Caco-2 (cell line): Measurements from ENCODE around the gene EBF3. TPM values are rescaled to one million over a fixed set of nuclear protein-coding genes. Genes with fewer than 3 reads are reported as not detected.

Experiments used
- BruUV-seq: library from RNA; stranded (reverse); fragments of 400-500 nt; replicated peaks from 2 replicates; lab custom pipeline; 2021; lab: Mats Ljungman, UMichigan
- CTCF ChIA-PET: fragments of 300-600 bp; sonication (Branson Sonifier 250); formaldehyde crosslinking; loops from one replicate; lab custom pipeline; 2022; ENCODE audit warnings: antibody characterized with exemption; lab: Charles Lee
- POLR2A ChIA-PET: fragments of 300-600 bp; sonication (Branson Sonifier 250); formaldehyde crosslinking; loops from one replicate; lab custom pipeline; 2022; ENCODE audit warnings: antibody characterized with exemption; lab: Charles Lee
- DNase-seq, 2 experiments: peaks; one replicate each; pipeline versions ENCODE4 v3.0.0 to v3.0.0-alpha.2; 2020 to 2022
- H3K27me3 ChIP-seq: replicated peaks from 2 replicates; pipeline ENCODE4 v1.6.0; 2011; ENCODE audit warnings: low read length; ENCODE audit not compliant: control insufficient read depth, insufficient read depth
- H3K36me3 ChIP-seq: 2 replicates; pipeline ENCODE4 v1.5.1; 2011; ENCODE audit warnings: low read length; ENCODE audit not compliant: control insufficient read depth, insufficient read depth
- H3K4me1 ChIP-seq: fragments of 250-450 bp; sonication (Bioruptor Pico); 2 replicates; pipeline ENCODE4 v1.5.1; 2020; ENCODE audit warnings: mild to moderate bottlenecking
- H3K4me3 ChIP-seq: 2 replicates; pipeline ENCODE4 v1.5.1; 2011; ENCODE audit warnings: low read depth, mild to moderate bottlenecking, control low read depth, low read length
- H3K9me3 ChIP-seq: fragments of 250-450 bp; sonication (Bioruptor Pico); 2 replicates; pipeline ENCODE4 v1.5.1; 2020; ENCODE audit warnings: mild to moderate bottlenecking, moderate library complexity
- H3K27ac Mint-ChIP-seq: one replicate; pipeline ENCODE4 v1.8.0; 2022; ENCODE audit warnings: mixed read lengths; ENCODE audit not compliant: unreplicated experiment
- H3K27me3 Mint-ChIP-seq: one replicate; pipeline ENCODE4 v1.8.0; 2022; ENCODE audit warnings: mixed read lengths; ENCODE audit not compliant: insufficient read depth, unreplicated experiment
- H3K36me3 Mint-ChIP-seq: one replicate; pipeline ENCODE4 v1.8.0; 2022; ENCODE audit warnings: mild to moderate bottlenecking, mixed read lengths; ENCODE audit not compliant: insufficient read depth, unreplicated experiment
- H3K4me1 Mint-ChIP-seq: one replicate; pipeline ENCODE4 v1.8.0; 2022; ENCODE audit warnings: low read depth, mixed read lengths; ENCODE audit not compliant: unreplicated experiment
- H3K4me3 Mint-ChIP-seq: one replicate; pipeline ENCODE4 v1.8.0; 2022; ENCODE audit warnings: mild to moderate bottlenecking, moderate library complexity, mixed read lengths; ENCODE audit not compliant: unreplicated experiment
- H3K9me3 Mint-ChIP-seq: one replicate; pipeline ENCODE4 v1.8.0; 2022; ENCODE audit warnings: mixed read lengths; ENCODE audit not compliant: unreplicated experiment
- CTCF ChIP-seq, 2 experiments: fragments of 200-600 bp in 1 of 2; IDR thresholded peaks; 1 replicate in 1 of 2; 2 replicates in 1 of 2; pipeline versions ENCODE4 v1.5.1 to v1.8.0; 2011 to 2022; ENCODE audit warnings: antibody characterized with exemption in 1 of 2, control low read depth in 1 of 2, inconsistent platforms in 1 of 2, low read depth in 1 of 2, low read length in 1 of 2, mild to moderate bottlenecking in 1 of 2, moderate library complexity in 1 of 2; ENCODE audit not compliant: insufficient read depth in 1 of 2, severe bottlenecking in 1 of 2, unreplicated experiment in 1 of 2
- intact Hi-C: fragments of 100-400 bp; cut with micrococcal nuclease; formaldehyde crosslinking; loops from one replicate; pipeline ENCODE4 v1.10.0; 2022; ENCODE audit not compliant: unreplicated experiment
- total RNA-seq: library from RNA; stranded (reverse); gene quantifications from 2 replicates; pipeline ENCODE4 v1.2.3, GENCODE V29; 2022

The EBF3 gene
- total RNA-seq, 1 experiment from 2014 or later = 0.79 TPM

- peaks cover 19% of the 10 kb centered on the region for H3K4me1 ChIP-seq
- no TSS peak for BruUV-seq
- intact Hi-C loops = no loop called here
- Mint-ChIP-seq H3K9me3 (no peaks in the 10 kb centered on the region), H3K27ac (no peak overlapping the region), H3K36me3 (no peaks in the 10 kb centered on the region), H3K4me3 (no peak overlapping the region), H3K4me1 (peaks cover 6% of the 10 kb centered on the region), H3K27me3 (peaks cover 3% of the 10 kb centered on the region)
- no peaks in the 10 kb centered on the region for H3K9me3 ChIP-seq
- ChIA-PET CTCF (no interaction called here), POLR2A (no interaction called here)
- DNase-seq = no peak
- H3K27me3 ChIP-seq = no peaks in the 10 kb centered on the region
- TF ChIP-seq CTCF (IDR thresholded peaks at IDR 0.05; ENCODE audit: insufficient read depth in 1 of 2, low read depth in 1 of 2, low read length in 1 of 2, severe bottlenecking in 1 of 2, unreplicated experiment in 1 of 2) = no peak
- no peaks in the 10 kb centered on the region for H3K36me3 ChIP-seq
- H3K4me3 ChIP-seq = no peak overlapping the region
These were observed 10.7 kb downstream of the EBF3 start for GRCh38 chr10:129953119-129954051.

GRCh38 chr10:129952378-129953118, 11.5 kb downstream of the EBF3 start:
- no TSS peak for BruUV-seq
- Histone ChIP-seq H3K36me3 (no peaks in the 10 kb centered on the region), H3K4me3 (no peak overlapping the region), H3K9me3 (no peaks in the 10 kb centered on the region), H3K4me1 (peaks cover 19% of the 10 kb centered on the region), H3K27me3 (no peaks in the 10 kb centered on the region)
- TF ChIP-seq CTCF (IDR thresholded peaks at IDR 0.05; ENCODE audit: insufficient read depth in 1 of 2, low read depth in 1 of 2, low read length in 1 of 2, severe bottlenecking in 1 of 2, unreplicated experiment in 1 of 2) = no peak
- no peaks in the 10 kb centered on the region for H3K36me3 Mint-ChIP-seq
- H3K27ac Mint-ChIP-seq = no peak overlapping the region
- CTCF ChIA-PET = no interaction called here
- DNase-seq = no peak
- H3K4me3 Mint-ChIP-seq = no peak overlapping the region
- POLR2A ChIA-PET = no interaction called here
- no peaks in the 10 kb centered on the region for H3K27me3 Mint-ChIP-seq
- H3K9me3 Mint-ChIP-seq = no peaks in the 10 kb centered on the region
- peaks cover 6% of the 10 kb centered on the region for H3K4me1 Mint-ChIP-seq
- intact Hi-C loops = no loop called here

- H3K9me3 ChIP-seq = no peaks in the 10 kb centered on the region
- no peaks in the 10 kb centered on the region for H3K27me3 ChIP-seq
- Mint-ChIP-seq H3K4me1 (peaks cover 6% of the 10 kb centered on the region), H3K27me3 (no peaks in the 10 kb centered on the region), H3K4me3 (no peak overlapping the region), H3K27ac (no peak overlapping the region), H3K36me3 (no peaks in the 10 kb centered on the region), H3K9me3 (no peaks in the 10 kb centered on the region)
- intact Hi-C loops = no loop called here
- H3K36me3 ChIP-seq = no peaks in the 10 kb centered on the region
- no peak for DNase-seq
- POLR2A ChIA-PET = no interaction called here
- no TSS peak for BruUV-seq
- CTCF ChIA-PET = no interaction called here
- peaks cover 19% of the 10 kb centered on the region for H3K4me1 ChIP-seq
- H3K4me3 ChIP-seq = no peak overlapping the region
- no peak for TF ChIP-seq CTCF (IDR thresholded peaks at IDR 0.05; ENCODE audit: insufficient read depth in 1 of 2, low read depth in 1 of 2, low read length in 1 of 2, severe bottlenecking in 1 of 2, unreplicated experiment in 1 of 2)
These were observed 12.2 kb downstream of the EBF3 start for GRCh38 chr10:129951970-129952265.
